GM06990 (cell line): ENCODE data around the gene CHRNB1.

ENCODE experiments used
- DNase-seq: peaks from one replicate; pipeline ENCODE4 v3.0.0-alpha.2; 2011; ENCODE audit not compliant: insufficient read length; ENCODE audit errors: extremely low read depth
- H3K27me3 ChIP-seq: replicated peaks from 2 replicates; pipeline ENCODE4 v1.6.0; 2011; ENCODE audit warnings: low read length; ENCODE audit not compliant: control insufficient read depth, insufficient read depth
- H3K36me3 ChIP-seq: 2 replicates; pipeline ENCODE4 v1.5.1; 2011; ENCODE audit warnings: low read length; ENCODE audit not compliant: control insufficient read depth, insufficient read depth
- H3K4me3 ChIP-seq: replicated peaks from 2 replicates; pipeline ENCODE4 v1.5.1; 2011; ENCODE audit warnings: low read depth, mild to moderate bottlenecking, control low read depth, low read length
- TF ChIP-seq, protein P1 (sequence below): IDR thresholded peaks from 2 replicates; pipeline ENCODE4 v1.5.1; 2011; ENCODE audit warnings: low read length, control low read depth, mild to moderate bottlenecking, inconsistent platforms; ENCODE audit not compliant: insufficient read depth, poor library complexity, severe bottlenecking

CHRNB1 gene

DNA sequence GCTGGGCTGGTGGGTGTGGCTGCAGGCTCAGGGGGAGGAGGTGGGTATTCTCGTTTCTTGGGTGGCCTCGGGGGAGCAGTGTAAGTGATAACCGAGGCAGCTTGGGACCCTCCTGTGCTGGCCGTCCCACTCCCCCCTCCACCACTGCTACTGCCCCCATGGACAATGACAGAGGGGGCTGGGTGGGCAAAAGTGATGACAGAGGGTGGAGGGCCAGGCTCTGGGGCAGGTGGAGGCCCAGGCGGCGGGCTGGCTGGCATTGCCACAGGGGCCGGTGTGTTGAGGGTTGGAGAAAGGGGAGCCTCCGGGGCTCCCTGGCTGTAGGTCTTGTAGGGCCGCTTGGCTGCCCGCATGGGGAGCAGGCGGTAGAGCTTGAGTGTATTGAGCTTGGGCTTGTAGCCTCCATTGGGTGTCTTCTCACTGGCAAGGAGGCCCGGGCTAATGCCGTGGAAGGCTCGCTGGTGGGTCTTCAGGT, 18.5 kb downstream of the CHRNB1 start:
- Histone ChIP-seq H3K27me3 (no peaks in the 10 kb centered on the region), H3K36me3 (peaks cover 4% of the 10 kb centered on the region), H3K4me3 (no peak overlapping the region)
- TF ChIP-seq, protein P1, sequence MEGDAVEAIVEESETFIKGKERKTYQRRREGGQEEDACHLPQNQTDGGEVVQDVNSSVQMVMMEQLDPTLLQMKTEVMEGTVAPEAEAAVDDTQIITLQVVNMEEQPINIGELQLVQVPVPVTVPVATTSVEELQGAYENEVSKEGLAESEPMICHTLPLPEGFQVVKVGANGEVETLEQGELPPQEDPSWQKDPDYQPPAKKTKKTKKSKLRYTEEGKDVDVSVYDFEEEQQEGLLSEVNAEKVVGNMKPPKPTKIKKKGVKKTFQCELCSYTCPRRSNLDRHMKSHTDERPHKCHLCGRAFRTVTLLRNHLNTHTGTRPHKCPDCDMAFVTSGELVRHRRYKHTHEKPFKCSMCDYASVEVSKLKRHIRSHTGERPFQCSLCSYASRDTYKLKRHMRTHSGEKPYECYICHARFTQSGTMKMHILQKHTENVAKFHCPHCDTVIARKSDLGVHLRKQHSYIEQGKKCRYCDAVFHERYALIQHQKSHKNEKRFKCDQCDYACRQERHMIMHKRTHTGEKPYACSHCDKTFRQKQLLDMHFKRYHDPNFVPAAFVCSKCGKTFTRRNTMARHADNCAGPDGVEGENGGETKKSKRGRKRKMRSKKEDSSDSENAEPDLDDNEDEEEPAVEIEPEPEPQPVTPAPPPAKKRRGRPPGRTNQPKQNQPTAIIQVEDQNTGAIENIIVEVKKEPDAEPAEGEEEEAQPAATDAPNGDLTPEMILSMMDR: no peak
- no peak for DNase-seq

DNA sequence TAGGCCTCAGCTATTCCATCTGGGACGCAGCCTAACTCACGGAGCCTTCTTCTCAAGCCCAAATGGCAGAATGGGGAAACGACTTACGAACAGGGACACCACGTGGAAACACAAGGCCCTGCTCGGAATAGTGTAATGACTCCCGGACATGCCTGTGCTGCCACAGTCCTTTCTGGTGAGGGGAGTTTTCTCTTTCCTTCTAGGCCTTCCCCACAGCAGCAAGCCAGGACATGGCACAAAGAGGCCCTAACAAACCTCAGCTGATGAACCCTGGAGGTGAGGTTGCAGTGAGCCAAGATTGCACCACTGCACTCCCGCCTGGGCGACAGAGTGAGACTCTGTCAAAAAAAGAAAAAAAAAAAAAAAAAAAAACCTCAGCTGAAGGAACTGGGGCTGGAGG, 19.2 kb downstream of the CHRNB1 start:
- Histone ChIP-seq H3K4me3 (no peak overlapping the region), H3K27me3 (no peaks in the 10 kb centered on the region), H3K36me3 (peaks cover 4% of the 10 kb centered on the region)
- TF ChIP-seq, protein P1: no peak
- DNase-seq: no peak

DNA sequence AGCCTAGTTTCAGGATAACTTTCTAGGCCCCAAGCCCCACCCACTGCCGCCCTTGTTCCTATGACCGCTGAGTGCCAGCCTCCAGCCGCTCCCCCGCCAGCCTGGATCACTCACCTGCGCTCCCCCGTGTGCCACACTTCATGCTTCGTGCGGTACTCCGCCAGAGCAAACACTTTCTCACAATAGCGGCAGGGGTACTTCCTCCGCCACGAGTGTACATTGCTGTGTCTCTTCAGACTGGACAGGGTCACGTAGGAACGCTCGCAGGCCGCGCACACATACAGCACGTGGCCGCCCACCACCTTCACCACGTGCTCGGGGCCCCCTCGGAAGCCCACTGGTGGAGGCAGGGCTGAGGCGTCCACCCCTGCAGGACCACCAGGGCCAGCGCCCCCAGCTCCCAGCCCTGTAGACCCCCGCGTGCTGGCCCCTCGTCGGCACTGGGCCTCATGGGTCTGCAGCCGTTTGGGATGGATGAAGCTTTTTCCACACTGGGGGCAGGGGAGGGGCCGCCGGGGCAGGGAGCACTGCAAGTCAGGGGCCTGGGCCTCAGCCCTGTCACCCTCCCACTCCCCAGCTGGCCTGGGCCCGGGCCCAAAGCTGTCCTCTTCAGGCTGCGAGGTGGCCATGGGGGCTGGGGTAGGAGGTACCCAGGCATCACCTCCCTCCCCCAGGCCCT, 20.9 kb downstream of the CHRNB1 start:
- Histone ChIP-seq H3K36me3 (peaks cover 4% of the 10 kb centered on the region), H3K27me3 (no peaks in the 10 kb centered on the region), H3K4me3 (no peak overlapping the region)
- TF ChIP-seq, protein P1: no peak
- DNase-seq: no peak

DNA sequence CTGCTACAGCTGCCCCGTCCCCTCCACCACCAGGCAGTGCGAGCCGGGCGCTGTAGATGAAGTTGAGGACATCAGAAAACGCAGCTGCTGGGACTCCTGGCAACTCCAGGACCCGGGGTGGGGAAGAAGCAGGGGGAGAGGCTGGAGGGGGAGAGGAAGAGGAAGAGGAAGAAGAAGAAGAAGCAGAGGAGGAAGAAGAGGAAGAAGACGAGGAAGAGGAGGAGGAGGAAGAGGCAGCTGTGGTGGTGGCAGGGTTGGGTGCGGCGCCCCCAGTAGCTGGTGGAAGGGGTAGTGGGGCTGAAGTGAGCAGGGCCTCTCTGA, 21.4 kb downstream of the CHRNB1 start:
- no peak for DNase-seq
- H3K27me3 ChIP-seq: no peaks in the 10 kb centered on the region
- peaks cover 4% of the 10 kb centered on the region for H3K36me3 ChIP-seq
- TF ChIP-seq, protein P1: no peak
- no peak overlapping the region for H3K4me3 ChIP-seq

DNA sequence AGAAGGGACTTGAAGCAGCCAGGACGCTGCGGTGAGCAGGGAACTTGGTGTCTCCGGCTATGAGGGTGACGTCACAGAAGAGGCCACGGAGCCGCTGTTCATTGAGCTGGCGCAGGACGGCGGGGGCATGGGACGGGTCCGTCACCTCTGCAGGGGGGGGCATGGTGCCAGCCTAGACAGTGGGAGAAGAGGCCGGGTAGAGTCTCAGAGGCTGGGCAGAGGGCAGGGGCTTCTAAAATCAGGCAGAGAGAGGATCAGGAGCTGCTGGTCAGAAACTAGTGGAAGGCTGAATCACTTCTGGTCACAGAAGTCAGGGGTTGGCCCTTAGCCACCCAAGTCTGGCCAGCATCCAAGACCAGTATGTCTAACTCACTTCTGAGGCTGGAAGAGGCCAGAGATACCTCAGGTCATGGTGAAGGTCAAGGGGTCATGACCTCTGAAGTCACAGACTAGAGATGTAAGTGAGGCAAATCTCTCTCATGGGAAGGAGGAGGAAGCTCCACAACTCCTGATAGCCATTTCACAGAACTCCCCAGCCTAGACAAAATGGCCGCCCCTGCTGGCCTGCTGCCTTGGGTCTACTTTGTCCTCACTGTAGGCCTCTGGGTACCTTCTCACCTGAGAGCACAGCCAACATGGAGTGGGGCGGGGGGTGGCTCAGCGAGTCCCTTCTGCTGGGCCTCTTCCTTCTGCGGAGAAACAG, 21.9 kb downstream of the CHRNB1 start:
- Histone ChIP-seq H3K36me3 (peaks cover 4% of the 10 kb centered on the region), H3K4me3 (no peak overlapping the region), H3K27me3 (no peaks in the 10 kb centered on the region)
- DNase-seq: no peak
- TF ChIP-seq, protein P1: no peak
